Measurements from ENCODE around the gene CRNN.

Gene CRNN

GRCh38 chr1:152419917-152420316 lies 5.9 kb upstream of the CRNN start:
- DNase-seq (ENCODE audit: low read depth in 2 of 2), result no peak

DNA sequence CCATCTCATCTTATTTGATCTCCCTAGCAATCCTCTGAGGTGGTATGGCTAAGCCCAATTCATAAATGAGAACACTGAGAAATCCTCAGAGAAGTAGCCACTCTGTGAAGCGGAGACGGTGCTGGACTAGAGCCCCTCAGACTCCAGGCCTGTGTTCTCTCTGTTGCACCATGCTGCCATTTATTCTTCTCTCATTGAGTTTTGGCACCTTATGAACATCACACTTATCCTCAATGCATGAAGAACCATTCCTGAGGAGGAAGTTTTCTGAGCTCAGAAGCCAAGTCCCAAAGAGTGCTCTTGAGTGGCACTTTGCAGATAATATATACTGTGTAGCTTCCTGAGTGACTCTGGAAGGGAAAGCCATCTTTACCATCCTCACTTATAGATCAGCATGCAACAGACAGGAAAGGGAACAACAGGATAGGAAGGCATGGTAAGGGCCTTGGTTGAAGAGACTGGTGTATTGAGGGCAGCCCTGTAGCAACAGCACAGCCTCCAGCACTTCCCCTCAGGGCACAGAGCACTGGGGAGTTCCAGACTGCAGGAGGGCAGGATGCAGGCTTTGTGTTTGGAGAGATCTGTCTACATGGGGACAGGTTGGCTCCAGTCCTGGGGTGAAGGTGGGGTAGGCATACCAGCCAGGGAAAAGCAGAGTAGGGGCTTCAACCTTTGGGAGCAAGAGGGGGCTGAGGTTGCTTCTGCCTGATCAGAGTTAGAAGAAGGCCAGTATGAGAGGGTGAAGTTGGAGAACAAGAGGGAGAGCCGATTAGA lies 1.6 kb upstream of the CRNN start:
- DNase-seq (ENCODE audit: low read depth in 2 of 2), result no peak

DNA sequence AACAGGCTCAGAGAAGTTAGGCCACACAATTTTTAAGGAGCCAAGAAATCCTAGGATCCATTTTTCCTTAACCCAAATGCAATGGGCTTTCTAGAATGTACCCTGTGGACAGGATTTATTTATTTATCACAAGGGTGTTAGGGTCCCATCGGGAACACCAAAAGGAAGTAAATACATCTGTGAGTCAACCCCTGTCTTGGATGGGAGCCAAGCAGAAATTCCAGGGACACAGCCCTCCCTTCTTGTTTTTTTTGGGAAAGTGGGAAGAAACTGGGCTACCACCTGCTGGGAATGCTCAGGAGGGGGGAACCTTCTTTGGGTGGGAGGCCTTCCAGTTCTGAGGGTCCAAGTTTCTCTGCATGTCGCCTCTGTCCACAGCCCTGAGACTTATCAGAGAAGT lies 1.3 kb downstream of the CRNN start:
- no peak for DNase-seq (ENCODE audit: low read depth in 2 of 2)

DNA sequence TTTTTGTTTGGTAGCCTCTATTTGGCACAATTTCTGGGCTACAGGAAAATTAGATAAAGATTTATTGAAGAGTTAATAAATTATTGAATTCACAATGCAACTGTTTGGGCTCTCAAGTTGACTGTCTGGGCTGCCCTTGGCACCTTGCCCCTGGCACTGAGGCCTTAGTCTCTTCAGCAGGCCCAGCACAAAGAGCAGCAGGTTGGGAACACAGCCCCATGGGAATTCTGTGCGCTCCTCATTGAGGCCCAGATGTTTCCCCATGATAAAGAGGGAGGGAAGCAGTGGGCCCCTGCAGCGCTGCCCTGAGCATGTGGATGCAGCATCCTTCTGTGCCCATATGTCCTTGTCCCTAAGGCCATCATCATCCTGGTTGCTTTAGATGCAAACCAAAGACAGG lies 2.9 kb downstream of the CRNN start:
- DNase-seq (ENCODE audit: low read depth in 2 of 2), result no peak

DNA sequence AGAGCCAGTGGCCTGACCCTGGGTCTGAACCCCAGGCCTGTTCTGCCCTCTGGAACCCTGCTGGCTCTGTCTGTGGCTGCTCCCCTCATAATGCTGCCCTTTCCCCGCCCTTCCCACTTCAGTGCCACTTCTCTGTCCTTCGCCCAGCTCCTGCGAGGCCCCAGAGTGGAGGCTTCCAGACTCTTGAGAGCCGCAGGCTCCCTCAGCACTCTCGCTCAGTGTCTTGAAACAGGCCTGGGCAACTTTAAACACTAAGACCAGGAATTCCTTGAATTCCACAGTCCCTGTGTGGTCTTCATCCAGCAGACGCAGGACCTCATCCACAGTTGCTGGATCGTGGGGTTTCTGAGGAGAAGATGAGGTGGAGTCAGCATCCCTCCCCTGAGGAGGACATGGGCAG lies 3.5 kb downstream of the CRNN start:
- DNase-seq (ENCODE audit: low read depth in 2 of 2), result no peak

DNA sequence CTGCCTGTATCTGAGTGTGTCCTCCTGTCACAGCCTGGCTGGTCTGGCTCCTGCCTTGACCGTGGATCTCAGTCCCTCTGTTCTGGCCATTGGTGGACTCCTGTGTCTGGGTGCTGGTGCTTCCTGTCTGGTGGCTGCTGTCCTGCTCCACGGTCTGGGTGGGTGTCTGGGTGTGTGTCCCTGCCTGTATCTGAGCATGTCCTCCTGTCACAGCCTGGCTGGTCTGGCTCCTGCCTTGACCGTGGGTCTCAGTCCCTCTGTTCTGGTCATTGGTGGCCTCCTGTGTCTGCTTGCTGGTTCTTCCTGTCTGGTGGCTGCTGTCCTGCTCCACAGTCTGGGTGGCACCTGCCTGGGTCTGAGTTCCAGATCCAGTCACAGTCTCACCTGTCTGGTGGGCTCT lies 4.0 kb downstream of the CRNN start:
- DNase-seq (ENCODE audit: low read depth in 2 of 2), result no peak

GRCh38 chr1:152408664-152409063 lies 5.4 kb downstream of the CRNN start:
- no peak for DNase-seq (ENCODE audit: low read depth in 2 of 2)

DNA sequence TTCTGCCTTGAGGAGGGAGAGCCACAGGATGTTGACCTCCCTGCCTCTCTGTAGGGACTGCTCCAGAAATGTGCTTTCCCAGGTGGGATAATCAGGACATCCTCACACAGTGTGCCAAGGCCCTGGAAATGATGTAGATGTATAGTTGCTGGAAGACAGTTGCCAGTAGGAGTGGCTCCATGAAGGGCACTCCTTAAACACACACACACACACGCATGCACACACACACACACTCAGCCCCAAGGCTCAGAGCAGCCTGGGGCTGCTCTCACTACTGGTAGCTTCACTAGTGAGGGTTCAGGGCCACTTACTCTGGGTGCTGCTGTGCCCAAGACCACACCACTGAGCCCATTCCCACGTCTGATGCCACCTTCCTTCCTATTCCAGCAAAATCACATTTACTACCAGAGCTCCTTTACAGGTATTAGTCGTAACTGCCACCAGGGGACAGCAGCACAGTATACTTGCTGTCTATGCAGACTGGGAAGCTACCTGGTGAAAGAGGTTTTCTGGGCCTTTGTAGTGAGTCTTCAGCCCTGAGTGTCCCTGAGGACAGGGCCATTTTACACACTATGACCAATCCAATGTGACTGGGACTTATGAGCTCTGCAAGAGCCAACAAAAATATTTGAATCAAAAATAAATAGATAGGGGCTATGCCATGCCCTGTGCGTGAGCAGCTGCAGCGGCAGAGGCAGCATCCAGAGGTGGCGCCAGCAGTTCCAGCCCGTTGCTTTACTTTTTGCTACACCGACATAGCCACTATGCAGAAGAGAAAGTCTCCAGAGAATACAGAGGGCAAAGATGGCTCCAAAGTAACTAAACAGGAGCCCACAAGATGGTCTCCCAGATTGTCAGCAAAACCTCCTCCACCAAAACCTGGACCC lies 15.0 kb downstream of the CRNN start:
- no peak for DNase-seq (ENCODE audit: low read depth in 2 of 2)

GRCh38 chr1:152397474-152397873 lies 16.6 kb downstream of the CRNN start:
- DNase-seq (ENCODE audit: low read depth in 2 of 2), result no peak

DNA sequence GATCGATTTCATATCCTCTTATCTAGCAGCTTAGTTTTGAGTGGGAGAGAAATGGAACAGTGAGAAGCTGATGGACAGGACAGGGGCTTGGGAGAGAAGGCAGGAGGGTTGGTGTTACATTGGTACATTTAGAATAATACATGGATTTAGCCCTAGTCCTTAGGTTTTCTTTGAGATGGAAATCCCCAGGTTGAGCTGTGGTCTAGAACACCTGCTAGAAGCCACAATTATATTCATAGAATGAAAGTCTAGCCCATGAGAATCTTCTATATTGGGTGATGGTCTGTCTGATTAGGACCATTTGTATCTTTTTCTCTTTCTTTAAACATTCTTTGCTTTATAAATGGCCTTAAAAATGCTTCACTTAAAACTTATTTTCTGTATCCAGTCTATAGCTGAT lies 19.9 kb downstream of the CRNN start:
- no peak for DNase-seq (ENCODE audit: low read depth in 2 of 2)

DNA sequence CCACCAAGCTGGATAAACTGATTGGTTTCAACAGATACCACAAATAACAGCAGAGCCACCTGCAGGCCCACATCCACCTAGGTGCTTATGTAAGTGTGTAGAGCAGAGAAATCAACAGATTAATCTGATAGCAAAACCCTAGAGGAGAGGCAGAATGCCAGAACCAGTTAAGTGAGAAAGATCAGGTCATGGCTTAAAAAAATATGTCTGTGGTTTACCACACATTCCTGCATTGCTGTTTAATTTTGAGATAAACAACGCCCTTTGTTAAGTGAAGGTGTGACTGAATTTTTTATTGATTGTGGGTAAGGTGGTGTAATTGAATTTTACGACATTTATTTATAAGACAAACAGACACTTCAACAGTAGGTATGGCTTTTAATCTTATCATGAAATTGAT lies 21.2 kb downstream of the CRNN start:
- no peak for DNase-seq (ENCODE audit: low read depth in 2 of 2)

DNA sequence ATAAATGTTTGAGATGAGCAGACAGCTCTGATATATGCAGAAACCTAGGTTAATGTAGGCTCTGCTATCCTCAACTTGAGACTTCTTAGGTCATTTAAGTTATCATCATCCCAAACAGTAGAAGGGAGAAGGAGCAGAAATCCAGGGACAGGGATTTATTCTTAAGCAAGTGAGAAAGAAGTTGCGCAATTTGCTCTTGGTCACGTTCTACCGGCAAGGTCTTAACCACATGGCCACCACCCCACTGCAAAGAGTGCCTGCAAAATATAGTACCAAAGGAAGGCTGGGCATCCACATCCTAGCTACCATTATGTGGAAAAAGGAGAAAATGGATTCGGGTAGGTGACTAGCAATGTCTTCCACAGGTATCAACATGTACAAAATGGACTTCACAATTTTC lies 25.2 kb downstream of the CRNN start:
- no peak for DNase-seq (ENCODE audit: low read depth in 2 of 2)

DNA sequence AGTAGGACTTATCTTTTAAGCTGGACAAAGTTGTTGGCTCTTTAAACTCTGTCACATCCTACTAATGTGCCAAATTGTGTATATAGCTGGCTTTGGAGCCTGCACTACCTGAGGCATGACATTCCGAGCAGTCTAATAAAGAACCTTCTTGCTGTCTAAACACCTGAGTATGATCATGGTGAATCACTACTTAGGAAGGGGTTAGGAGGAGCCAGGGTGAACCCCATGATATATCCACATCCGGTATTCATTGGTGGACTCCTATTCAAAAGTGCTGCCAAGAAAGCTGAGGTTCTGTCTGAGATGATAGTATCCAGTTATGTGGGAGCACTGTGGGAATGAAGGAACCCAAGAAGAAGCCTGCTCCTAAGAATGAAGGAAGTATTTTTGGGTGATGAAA lies 27.1 kb downstream of the CRNN start:
- DNase-seq (ENCODE audit: low read depth in 2 of 2), result no peak

DNA sequence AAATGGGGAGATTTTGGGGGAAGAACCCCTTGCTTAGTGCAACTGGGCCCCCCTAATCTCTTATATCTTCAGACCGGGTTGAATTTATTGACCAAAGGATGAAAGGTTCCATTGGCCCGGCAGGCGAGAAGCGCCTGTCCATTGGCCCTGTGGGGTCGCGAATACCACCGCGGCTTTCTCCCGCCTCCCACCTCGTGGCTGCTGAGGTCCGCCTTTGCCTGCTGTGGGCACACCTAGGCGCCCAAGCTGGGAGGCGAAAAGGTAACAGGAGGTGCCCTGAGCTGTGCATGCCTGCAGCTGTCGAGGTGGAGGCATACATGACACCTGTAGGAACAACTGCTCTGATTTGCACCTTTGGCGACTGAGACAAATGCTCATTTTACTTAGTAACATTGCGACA lies 33.1 kb downstream of the CRNN start:
- DNase-seq (ENCODE audit: low read depth in 2 of 2), result no peak

GRCh38 chr1:152374451-152374850 lies 39.6 kb downstream of the CRNN start:
- no peak for DNase-seq (ENCODE audit: low read depth in 2 of 2)

- no peak for DNase-seq (ENCODE audit: low read depth in 2 of 2)
Measured at GRCh38 chr1:152372672-152373071, 41.4 kb downstream of the CRNN start.

DNA sequence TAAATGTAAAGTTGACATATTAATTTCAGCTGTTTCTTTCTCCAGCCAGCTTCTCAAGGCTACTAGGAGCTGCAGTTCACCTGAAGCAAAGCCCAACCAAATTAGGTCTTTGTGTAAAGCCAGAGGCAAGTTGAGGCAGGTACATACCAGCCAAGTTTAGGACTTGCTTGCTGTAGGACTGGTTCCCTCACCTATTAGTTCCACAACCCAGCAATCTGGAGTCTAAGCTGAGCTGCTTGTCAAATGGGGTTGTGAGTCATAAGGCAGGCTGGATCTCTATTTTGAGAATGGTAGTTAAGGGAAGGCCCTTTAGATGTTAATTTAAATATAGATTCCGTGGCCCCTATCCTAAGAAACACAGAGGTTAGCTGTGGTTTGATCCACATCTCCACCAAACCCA lies 46.6 kb downstream of the CRNN start:
- no peak for DNase-seq (ENCODE audit: low read depth in 2 of 2)

GRCh38 chr1:152359906-152360305 lies 54.2 kb downstream of the CRNN start, which contains the start of gene FLG2:
Gene FLG2 (minus strand): TSS chr1:152360006. CDS start chr1:152358884, 1,122 bp downstream.
- DNase-seq (ENCODE audit: low read depth in 2 of 2), result no peak

Data from stimulated activated CD4-positive, alpha-beta T cell treated with anti-CD3 and anti-CD28 coated beads, Interleukin-1b, Interleukin-23, amount 100 ng/mL, for 4 hours (primary cell).